Left kidney (tissue), 2 donors: Measurements from ENCODE around the gene BPIFA1. TPM values are rescaled to one million over a fixed set of nuclear protein-coding genes. Genes with fewer than 3 reads are reported as not detected.
A peak's percentile ranks its signal among the peaks of the same experiment; 100 is the strongest.

ENCODE experiments used
- DNase-seq: peaks from one replicate; pipeline ENCODE4 v3.0.0-alpha.2; 2013
- polyA plus RNA-seq: library from polyadenylated mRNA; unstranded; fragments of 120-200 nt; gene quantifications from one replicate; pipeline ENCODE4 v1.2.1, GENCODE V29; 2013; ENCODE audit not compliant: insufficient read length

BPIFA1 gene
- polyA plus RNA-seq, 1 donor: not detected

GRCh38 chr20:33239979-33240736 lies 4.4 kb downstream of the BPIFA1 start:
- DNase-seq: no peak

- DNase-seq: no peak
These were observed 5.1 kb downstream of the BPIFA1 start for GRCh38 chr20:33240923-33241322.

GRCh38 chr20:33242319-33243100 lies 6.7 kb downstream of the BPIFA1 start:
- DNase-seq: no peak

GRCh38 chr20:33246077-33246476 lies 10.3 kb downstream of the BPIFA1 start:
- DNase-seq: no peak

GRCh38 chr20:33249456-33249855 lies 13.7 kb downstream of the BPIFA1 start:
- no peak for DNase-seq

- DNase-seq: no peak
These were observed 14.9 kb downstream of the BPIFA1 start for GRCh38 chr20:33250666-33251065.

GRCh38 chr20:33251496-33251895 lies 15.7 kb downstream of the BPIFA1 start:
- no peak for DNase-seq

- DNase-seq: no peak
These were observed 16.7 kb downstream of the BPIFA1 start for GRCh38 chr20:33252460-33252859.

- DNase-seq: no peak
These were observed 19.2 kb downstream of the BPIFA1 start for GRCh38 chr20:33255005-33255404.

- DNase-seq: no peak
These were observed 21.4 kb downstream of the BPIFA1 start for GRCh38 chr20:33257237-33257636.

- DNase-seq: no peak
These were observed 23.6 kb downstream of the BPIFA1 start for GRCh38 chr20:33259371-33259770.

GRCh38 chr20:33261465-33261864 lies 25.7 kb downstream of the BPIFA1 start:
- DNase-seq: no peak

GRCh38 chr20:33262658-33263065 lies 26.9 kb downstream of the BPIFA1 start:
- peak; percentile 28 for DNase-seq

- no peak for DNase-seq
These were observed 28.0 kb downstream of the BPIFA1 start for GRCh38 chr20:33263784-33264183.

- no peak for DNase-seq
These were observed 31.9 kb downstream of the BPIFA1 start for GRCh38 chr20:33267701-33268100.

- no peak for DNase-seq
These were observed 36.5 kb downstream of the BPIFA1 start for GRCh38 chr20:33272155-33272873.

- no peak for DNase-seq
These were observed 37.5 kb downstream of the BPIFA1 start for GRCh38 chr20:33273117-33273851.

GRCh38 chr20:33275215-33275614 lies 39.4 kb downstream of the BPIFA1 start:
- DNase-seq: no peak

GRCh38 chr20:33275871-33276270 lies 40.1 kb downstream of the BPIFA1 start:
- DNase-seq: no peak

GRCh38 chr20:33276303-33277113 lies 40.7 kb downstream of the BPIFA1 start:
- DNase-seq: no peak
